Effector CD4-positive, alpha-beta T cell (primary cell): Measurements from ENCODE around the gene ACY1.

Experiments used
- DNase-seq: peaks from one replicate; pipeline ENCODE4 v3.0.0-alpha.2; 2020

The ACY1 gene

GRCh38 chr3:51945926-51946705, 37.2 kb upstream of the ACY1 start:
- no peak for DNase-seq

- no peak for DNase-seq
These were observed 36.5 kb upstream of the ACY1 start for GRCh38 chr3:51946796-51947195.

- no peak for DNase-seq
These were observed 36.0 kb upstream of the ACY1 start for GRCh38 chr3:51947215-51947900.

GRCh38 chr3:51948016-51948580, 35.2 kb upstream of the ACY1 start:
- no peak for DNase-seq

DNA sequence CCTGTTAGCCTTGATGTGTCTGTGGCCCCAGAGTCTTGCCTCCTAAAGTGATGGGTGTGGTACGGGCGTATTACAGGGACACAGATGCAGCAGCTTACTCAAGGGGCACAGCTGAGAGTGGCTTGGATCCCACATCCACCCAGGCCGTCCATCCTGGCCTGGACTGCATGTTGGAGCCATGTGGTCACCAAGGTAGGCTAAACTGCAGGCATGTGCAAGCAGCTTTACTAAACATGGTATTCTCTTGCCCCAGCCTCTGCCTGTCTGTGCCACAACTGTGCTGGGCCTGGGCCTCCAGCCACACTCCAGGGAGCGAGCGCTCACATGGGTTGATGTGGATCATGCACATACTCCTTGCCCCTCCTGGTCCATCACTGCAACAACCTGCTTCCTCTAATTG, 34.2 kb upstream of the ACY1 start:
- no peak for DNase-seq

- no peak for DNase-seq
These were observed 32.4 kb upstream of the ACY1 start for GRCh38 chr3:51950899-51951298.

- no peak for DNase-seq
These were observed 29.9 kb upstream of the ACY1 start for GRCh38 chr3:51953445-51953844.

DNA sequence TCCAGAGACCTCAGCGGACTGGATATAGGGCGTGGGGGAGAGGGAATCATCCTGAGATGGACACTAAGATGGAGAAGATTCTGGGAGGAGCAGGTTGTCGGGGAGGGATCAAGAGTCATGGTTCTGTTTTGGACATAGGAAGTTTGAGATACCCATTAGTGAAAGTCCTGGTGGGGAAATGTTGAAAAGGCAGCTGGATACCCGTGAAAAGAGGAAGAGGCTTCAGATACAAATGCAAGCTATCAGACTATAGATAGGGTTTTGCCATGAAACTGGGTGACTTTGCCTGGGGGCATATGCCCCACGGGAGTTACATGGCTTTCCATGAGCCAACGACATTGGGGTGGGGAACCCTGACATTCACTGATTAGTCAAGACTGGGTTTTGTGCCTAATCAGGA, 29.2 kb upstream of the ACY1 start:
- DNase-seq, result no peak

GRCh38 chr3:51954713-51955112, 28.6 kb upstream of the ACY1 start:
- DNase-seq, result no peak

DNA sequence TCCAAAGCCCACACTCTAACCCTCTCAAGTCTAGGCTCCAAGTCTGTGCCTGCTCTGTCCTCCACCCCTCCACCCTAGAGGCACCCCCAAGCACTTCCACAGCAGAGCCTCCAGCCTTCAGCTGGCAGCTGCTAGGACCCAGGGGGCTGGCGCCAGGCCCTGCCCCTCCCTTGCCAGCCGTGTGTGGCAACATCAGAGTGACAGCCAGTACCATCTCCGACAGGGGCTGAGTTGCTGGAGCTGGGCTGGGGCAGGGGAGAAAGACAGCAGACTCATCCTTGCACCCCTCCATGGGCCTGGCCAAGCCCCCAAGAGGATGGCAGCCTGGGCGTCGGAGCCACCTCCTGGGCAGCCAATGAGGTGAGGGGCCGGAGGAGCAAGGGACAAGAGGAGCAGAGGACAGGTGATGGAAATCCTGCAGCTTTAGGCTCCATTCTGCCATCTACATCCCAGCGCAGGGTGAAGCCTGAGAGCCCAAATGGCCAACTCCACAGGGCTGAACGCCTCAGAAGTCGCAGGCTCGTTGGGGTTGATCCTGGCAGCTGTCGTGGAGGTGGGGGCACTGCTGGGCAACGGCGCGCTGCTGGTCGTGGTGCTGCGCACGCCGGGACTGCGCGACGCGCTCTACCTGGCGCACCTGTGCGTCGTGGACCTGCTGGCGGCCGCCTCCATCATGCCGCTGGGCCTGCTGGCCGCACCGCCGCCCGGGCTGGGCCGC, 28.0 kb upstream of the ACY1 start, which contains the start of gene GPR62:
TSS of gene GPR62 (plus strand) at position 207 of the 718 bp plus-strand sequence. CDS start at position 479, 272 bp downstream.
- DNase-seq, result no peak

DNA sequence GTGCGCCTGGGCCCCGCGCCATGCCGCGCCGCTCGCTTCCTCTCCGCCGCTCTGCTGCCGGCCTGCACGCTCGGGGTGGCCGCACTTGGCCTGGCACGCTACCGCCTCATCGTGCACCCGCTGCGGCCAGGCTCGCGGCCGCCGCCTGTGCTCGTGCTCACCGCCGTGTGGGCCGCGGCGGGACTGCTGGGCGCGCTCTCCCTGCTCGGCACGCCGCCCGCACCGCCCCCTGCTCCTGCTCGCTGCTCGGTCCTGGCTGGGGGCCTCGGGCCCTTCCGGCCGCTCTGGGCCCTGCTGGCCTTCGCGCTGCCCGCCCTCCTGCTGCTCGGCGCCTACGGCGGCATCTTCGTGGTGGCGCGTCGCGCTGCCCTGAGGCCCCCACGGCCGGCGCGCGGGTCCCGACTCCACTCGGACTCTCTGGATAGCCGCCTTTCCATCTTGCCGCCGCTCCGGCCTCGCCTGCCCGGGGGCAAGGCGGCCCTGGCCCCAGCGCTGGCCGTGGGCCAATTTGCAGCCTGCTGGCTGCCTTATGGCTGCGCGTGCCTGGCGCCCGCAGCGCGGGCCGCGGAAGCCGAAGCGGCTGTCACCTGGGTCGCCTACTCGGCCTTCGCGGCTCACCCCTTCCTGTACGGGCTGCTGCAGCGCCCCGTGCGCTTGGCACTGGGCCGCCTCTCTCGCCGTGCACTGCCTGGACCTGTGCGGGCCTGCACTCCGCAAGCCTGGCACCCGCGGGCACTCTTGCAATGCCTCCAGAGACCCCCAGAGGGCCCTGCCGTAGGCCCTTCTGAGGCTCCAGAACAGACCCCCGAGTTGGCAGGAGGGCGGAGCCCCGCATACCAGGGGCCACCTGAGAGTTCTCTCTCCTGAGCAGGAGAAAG, 27.2 kb upstream of the ACY1 start:
- no peak for DNase-seq

- no peak for DNase-seq
These were observed 25.7 kb upstream of the ACY1 start for GRCh38 chr3:51957520-51958205.

DNA sequence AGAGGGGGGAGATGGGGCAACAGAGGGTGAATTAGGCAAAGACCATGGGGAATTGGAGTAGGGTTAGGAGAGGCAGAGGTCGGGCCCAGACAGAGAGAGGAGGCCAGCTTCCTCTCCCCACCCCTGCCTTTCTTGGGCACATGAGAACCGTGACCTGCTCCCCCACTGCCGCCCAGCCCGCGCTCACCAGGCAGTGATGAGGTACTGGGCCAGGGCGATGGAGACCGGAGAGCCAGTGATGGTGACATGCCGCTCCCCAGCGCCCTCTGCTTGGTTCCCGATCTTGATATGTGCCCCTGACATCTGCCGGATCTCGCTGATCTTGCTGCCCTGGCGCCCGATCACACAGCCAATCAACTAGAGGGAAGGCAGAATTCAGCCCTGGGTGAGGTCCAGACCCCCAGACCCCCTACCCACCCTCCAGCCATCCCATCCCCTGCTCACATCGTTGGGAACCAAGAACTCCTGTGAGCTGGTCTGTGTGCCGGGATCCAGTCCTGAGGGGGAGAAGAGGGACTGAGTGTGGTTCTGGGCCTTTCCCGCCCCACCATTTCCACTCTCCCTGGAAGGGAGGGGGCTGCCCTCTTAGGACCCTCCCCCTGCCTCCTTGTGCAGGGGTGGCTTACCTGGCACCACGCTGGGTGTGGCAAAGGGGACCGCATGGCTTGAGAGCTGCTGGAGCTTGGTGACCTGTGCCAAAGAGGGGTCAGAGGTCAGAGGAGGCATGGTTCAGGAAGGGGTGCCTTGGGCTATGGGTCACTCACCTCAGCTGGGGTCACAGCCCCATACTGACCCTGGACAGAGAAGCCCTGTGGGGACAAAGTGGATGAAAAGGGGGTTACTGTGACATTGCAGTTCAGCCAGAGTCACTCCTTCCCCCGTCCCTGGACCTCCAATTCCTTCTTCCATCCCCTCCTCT, 24.5 kb upstream of the ACY1 start:
- DNase-seq, result no peak

DNA sequence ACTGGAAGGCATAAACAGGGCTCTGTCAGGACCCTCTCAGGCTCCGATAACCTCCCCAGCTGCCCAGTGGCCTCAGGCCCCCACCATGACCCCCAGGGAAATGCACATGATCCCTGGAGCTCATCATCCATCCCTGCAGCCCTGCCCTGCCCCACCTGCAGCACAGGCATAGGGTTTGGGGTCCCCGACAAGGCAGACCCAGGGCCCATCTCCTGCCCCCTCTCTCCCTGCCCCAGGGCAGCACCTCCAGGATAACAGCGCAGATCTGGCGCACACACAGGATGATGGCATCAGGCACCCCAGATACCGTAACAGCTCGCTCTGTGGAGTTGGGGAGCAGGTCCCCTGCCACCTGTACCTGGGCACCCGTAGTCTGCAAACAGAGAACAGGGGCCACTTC, 23.7 kb upstream of the ACY1 start:
- no peak for DNase-seq

- no peak for DNase-seq
These were observed 22.9 kb upstream of the ACY1 start for GRCh38 chr3:51960386-51960785.

DNA sequence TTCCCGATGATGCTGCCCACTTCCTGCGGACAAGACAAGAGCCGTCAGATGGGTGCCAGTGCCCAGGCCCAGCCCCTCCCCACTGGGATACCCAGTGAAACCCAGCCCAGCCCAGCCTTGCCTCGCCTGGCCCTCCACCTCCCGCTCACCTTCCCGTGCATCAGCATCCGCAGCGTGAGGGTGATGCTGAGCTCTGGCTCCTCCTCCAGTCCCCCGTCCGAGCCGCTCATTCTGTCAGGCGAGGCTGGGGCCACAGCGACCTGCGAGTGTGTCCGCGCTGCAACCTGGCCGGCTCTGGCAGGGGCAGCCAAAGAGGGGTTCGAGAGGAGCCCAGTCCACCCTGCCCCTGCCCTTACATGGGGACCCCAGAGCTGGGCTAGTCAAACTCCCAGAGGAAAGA, 22.3 kb upstream of the ACY1 start:
- no peak for DNase-seq

- DNase-seq, result no peak
These were observed 21.4 kb upstream of the ACY1 start for GRCh38 chr3:51961602-51962569.

DNA sequence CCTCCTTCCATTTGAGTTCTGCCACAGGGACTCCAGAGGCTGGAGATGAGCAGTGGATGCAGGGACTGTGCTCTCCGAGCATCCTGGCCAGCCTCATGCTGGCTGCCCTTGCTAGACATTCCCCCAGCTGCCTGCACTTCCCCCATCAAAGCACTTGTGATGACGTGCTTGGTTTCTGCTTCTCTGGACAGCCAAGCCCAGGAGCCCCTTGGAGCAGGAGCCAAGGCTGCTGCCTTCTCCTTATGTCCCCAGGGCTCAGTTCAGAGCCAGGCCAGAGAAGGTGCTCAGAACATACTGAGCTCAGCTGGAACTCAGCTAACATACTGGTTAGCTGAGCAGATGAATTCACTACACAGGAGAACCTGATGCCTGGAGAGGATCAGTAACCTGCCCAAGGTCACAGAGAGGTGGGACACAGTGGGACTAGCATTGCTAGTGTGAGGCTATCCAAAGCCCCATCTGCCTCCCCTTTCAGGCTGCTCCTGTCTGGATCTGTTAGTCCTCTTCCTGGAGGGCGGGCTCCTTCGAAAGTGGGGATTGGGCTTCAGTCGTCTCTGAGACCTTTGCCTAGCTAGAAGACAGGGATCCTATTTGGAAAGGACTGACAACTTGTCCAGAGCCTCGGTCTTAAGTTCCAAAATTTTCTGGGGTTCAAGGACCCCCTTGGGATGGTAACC, 20.3 kb upstream of the ACY1 start:
- DNase-seq, result no peak

GRCh38 chr3:51963951-51964451, 19.3 kb upstream of the ACY1 start:
- no peak for DNase-seq
